Activated T-cell treated with anti-CD3 and anti-CD28 coated beads for 1 hour (primary cell): ENCODE data around the gene OXNAD1.

Experiments used
- DNase-seq: peaks from one replicate; pipeline ENCODE4 v3.0.0-alpha.2; 2020; ENCODE audit warnings: low read depth

OXNAD1 gene

GRCh38 chr3:16279010-16279801 is 14.2 kb downstream of the OXNAD1 start:
- no peak for DNase-seq

- DNase-seq: no peak
These were observed 15.7 kb downstream of the OXNAD1 start for GRCh38 chr3:16280671-16281070.

- DNase-seq: no peak
These were observed 19.6 kb downstream of the OXNAD1 start for GRCh38 chr3:16284633-16285032.

- peak; percentile 42 for DNase-seq
These were observed 21.1 kb downstream of the OXNAD1 start for GRCh38 chr3:16286161-16286560.

- DNase-seq: no peak
These were observed 21.9 kb downstream of the OXNAD1 start for GRCh38 chr3:16286751-16287543.

GRCh38 chr3:16288664-16289063 is 23.7 kb downstream of the OXNAD1 start:
- DNase-seq: no peak

- no peak for DNase-seq
These were observed 24.3 kb downstream of the OXNAD1 start for GRCh38 chr3:16289144-16289889.

GRCh38 chr3:16290007-16290826 is 25.2 kb downstream of the OXNAD1 start:
- DNase-seq: peak; percentile 46

- DNase-seq: no peak
These were observed 25.8 kb downstream of the OXNAD1 start for GRCh38 chr3:16290827-16291196.

GRCh38 chr3:16294844-16295243 is 29.8 kb downstream of the OXNAD1 start:
- DNase-seq: no peak

GRCh38 chr3:16295298-16295890 is 30.4 kb downstream of the OXNAD1 start:
- no peak for DNase-seq

GRCh38 chr3:16297997-16298885 is 33.2 kb downstream of the OXNAD1 start:
- DNase-seq: no peak

GRCh38 chr3:16298891-16299290 is 33.9 kb downstream of the OXNAD1 start:
- no peak for DNase-seq

- no peak for DNase-seq
These were observed 34.7 kb downstream of the OXNAD1 start for GRCh38 chr3:16299746-16300145.

GRCh38 chr3:16300307-16300706 is 35.3 kb downstream of the OXNAD1 start:
- no peak for DNase-seq

- DNase-seq: no peak
These were observed 35.9 kb downstream of the OXNAD1 start for GRCh38 chr3:16300881-16301359.

GRCh38 chr3:16301507-16301906 is 36.5 kb downstream of the OXNAD1 start:
- no peak for DNase-seq

- DNase-seq: no peak
These were observed 37.1 kb downstream of the OXNAD1 start for GRCh38 chr3:16302082-16302631.

- DNase-seq: no peak
These were observed 38.1 kb downstream of the OXNAD1 start for GRCh38 chr3:16303037-16303575.
